Right atrium auricular region (tissue), 2 donors: ENCODE results near the gene MAP2K4. TPM values are rescaled to one million over a fixed set of nuclear protein-coding genes. Genes with fewer than 3 reads are reported as not detected.
A peak's percentile ranks its signal among the peaks of the same experiment; 100 is the strongest.

Experiments
- DNase-seq: peaks from one replicate; pipeline ENCODE4 v3.0.0-alpha.2; 2019; ENCODE audit warnings: low spot score
- H3K27ac ChIP-seq, 2 donors: fragments of 200-600 bp; sonication (generic); 1 replicate in 1 of 2; 2 replicates in 1 of 2; pipeline ENCODE4 v1.5.1; 2016 to 2019
- H3K27me3 ChIP-seq, 2 donors: fragments of 200-600 bp; sonication (generic); one replicate each; pipeline versions ENCODE4 v1.5.1 to v1.6.0; 2017 to 2019
- H3K36me3 ChIP-seq: fragments of 200-600 bp; sonication (generic); one replicate; pipeline ENCODE4 v1.5.1; 2016
- H3K4me1 ChIP-seq, 2 donors: fragments of 200-600 bp; sonication (generic); one replicate each; pipeline versions ENCODE4 v1.5.1 to v1.6.0; 2017 to 2019
- H3K4me3 ChIP-seq, 2 donors: fragments of 200-600 bp; sonication (generic); 1 replicate in 1 of 2; 2 replicates in 1 of 2; pipeline ENCODE4 v1.5.1; 2017 to 2019; ENCODE audit warnings: mild to moderate bottlenecking in 1 of 2, moderate library complexity in 1 of 2
- H3K9me3 ChIP-seq, 2 donors: fragments of 200-600 bp; sonication (generic); one replicate each; pipeline ENCODE4 v1.5.1; 2019
- total RNA-seq, 2 donors: library from RNA; depleted of rRNA; stranded (reverse); fragments of >200 nt; gene quantifications; one replicate each; pipeline ENCODE4 v1.1.0, GENCODE V29; 2016
- TF ChIP-seq, protein P1 (sequence below), 2 donors: fragments of 200-600 bp; sonication (generic); IDR thresholded peaks; one replicate each; pipeline ENCODE4 v1.5.1; 2019; ENCODE audit warnings: antibody characterized with exemption in 2 of 2

Gene MAP2K4
- total RNA-seq, 2 donors from 2014 or later = 19.8 to 25.2 TPM

DNA sequence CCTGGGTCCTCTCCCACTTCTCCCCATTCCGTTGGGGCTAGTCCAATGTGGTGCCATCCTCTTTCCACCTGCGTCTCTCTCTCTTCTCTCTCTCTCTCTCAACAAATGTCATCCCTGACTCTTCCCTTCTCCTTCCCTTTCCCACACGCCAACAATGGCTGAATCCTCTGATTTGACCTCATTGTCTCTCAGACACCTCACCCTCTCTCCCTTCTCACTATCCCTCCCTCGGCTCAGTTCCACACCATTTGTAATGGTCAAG lies 22.8 kb upstream of the MAP2K4 start:
- Histone ChIP-seq H3K27me3 (no peaks in the 10 kb centered on the region), H3K27ac (peak overlapping the region; percentile 90 to 94), H3K36me3 (no peaks in the 10 kb centered on the region), H3K9me3 (no peaks in the 10 kb centered on the region), H3K4me3 (peak overlapping the region; percentile 93 to 95), H3K4me1 (peaks cover 0 to 12% of the 10 kb centered on the region in 2 donors)
- TF ChIP-seq, protein P1, sequence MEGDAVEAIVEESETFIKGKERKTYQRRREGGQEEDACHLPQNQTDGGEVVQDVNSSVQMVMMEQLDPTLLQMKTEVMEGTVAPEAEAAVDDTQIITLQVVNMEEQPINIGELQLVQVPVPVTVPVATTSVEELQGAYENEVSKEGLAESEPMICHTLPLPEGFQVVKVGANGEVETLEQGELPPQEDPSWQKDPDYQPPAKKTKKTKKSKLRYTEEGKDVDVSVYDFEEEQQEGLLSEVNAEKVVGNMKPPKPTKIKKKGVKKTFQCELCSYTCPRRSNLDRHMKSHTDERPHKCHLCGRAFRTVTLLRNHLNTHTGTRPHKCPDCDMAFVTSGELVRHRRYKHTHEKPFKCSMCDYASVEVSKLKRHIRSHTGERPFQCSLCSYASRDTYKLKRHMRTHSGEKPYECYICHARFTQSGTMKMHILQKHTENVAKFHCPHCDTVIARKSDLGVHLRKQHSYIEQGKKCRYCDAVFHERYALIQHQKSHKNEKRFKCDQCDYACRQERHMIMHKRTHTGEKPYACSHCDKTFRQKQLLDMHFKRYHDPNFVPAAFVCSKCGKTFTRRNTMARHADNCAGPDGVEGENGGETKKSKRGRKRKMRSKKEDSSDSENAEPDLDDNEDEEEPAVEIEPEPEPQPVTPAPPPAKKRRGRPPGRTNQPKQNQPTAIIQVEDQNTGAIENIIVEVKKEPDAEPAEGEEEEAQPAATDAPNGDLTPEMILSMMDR (IDR thresholded peaks at IDR 0.05) = no peak
- no peak for DNase-seq

DNA sequence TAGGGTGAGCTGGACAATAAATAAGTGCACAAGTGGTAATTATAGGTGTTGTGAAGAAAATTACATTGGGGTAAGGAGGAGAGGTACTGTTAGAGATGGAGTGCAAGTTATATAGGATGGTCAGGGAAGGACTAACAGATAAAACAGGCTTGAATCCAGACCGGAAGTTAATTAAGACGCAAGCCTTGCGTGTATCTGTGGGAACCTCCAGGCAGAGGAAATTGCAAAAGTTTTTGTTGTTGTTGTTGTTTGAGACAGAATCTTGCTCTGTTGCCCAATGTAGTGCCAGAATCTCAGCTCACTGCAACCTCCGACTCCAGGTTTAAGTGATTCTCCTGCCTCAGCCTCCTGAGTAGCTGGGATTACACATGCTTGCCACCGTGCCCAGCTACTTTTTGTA lies 21.0 kb upstream of the MAP2K4 start:
- TF ChIP-seq, protein P1 (IDR thresholded peaks at IDR 0.05) = no peak
- Histone ChIP-seq H3K36me3 (no peaks in the 10 kb centered on the region), H3K27ac (no peak overlapping the region), H3K9me3 (no peaks in the 10 kb centered on the region), H3K4me1 (peaks cover 0 to 12% of the 10 kb centered on the region in 2 donors), H3K27me3 (no peaks in the 10 kb centered on the region), H3K4me3 (no peak overlapping the region)
- DNase-seq = no peak

DNA sequence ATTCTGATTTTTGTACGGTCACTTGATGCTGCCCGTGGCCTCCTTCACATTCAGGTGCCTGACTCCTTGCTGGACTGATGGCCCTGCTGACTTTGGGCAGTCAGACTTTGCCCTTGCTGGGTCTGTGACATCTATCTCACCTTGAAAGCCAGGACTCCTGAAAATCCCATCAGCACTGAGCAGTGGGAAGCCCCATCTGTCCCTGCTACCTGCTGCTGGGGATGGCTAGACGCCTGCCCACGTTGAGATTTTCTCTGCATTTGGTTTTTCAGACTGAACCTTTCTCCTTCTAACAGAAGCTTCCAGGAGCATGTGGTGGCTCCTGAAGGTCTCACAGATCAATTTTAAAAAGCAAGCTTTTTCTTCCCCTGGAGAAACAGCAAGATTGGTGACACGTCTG lies 13.2 kb upstream of the MAP2K4 start:
- DNase-seq = no peak
- Histone ChIP-seq H3K36me3 (no peaks in the 10 kb centered on the region), H3K4me3 (no peak overlapping the region), H3K4me1 (no peaks in the 10 kb centered on the region), H3K27ac (no peak overlapping the region), H3K27me3 (no peaks in the 10 kb centered on the region), H3K9me3 (no peaks in the 10 kb centered on the region)
- TF ChIP-seq, protein P1 (IDR thresholded peaks at IDR 0.05) = no peak

DNA sequence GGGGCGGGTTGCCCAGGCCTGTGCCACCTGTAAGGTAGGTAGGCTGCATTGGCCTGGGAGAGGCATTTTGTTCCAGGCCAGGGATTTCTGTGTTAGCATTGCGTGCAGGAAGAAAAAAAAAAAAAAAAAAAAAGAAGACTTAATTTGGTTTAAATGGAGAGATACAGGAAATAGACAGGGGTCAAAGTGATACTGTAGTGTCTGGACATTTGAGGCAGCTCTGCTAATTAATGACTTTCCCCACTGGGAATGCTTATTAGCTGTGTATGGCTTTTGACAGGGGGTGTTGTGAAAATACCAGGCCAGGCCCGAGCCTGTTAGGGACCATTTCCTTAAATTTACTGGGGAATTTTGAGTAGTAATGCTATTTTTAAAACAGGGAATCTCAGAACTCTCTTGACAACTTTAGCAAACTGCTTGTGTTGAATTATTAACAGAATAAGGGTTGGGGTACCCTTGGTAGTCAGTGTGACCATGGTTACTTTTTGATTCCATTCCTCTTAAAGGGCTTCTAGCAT lies 1.0 kb downstream of the MAP2K4 start:
- TF ChIP-seq, protein P1 (IDR thresholded peaks at IDR 0.05) = no peak
- H3K27ac ChIP-seq = peak overlapping the region in 1 of 2 donors; percentile 85
- H3K27me3 ChIP-seq = no peaks in the 10 kb centered on the region
- peaks cover 0 to 16% of the 10 kb centered on the region in 2 donors for H3K4me1 ChIP-seq
- no peaks in the 10 kb centered on the region for H3K9me3 ChIP-seq
- H3K36me3 ChIP-seq = no peaks in the 10 kb centered on the region
- H3K4me3 ChIP-seq = peak overlapping the region; percentile 90
- no peak for DNase-seq

DNA sequence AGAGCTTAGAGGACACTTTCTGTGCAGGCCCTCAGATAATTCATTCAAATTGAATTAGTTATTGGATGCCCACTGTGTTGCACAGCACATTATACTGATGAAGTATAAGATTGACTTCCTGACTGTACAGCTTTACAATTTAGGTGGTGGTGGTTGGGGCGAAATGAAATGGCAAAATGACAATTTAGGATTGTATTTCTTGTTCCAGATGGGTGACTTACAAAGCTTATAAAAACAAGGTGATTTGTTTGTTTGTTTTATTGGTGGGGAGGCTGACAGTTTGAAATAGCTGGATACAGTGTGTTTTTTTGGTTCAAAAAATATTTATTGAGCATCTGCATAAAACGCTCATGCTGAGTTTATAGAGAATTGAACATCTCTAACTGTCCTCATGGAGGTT lies 1.6 kb downstream of the MAP2K4 start:
- Histone ChIP-seq H3K4me3 (no peak overlapping the region), H3K27ac (no peak overlapping the region), H3K9me3 (no peaks in the 10 kb centered on the region), H3K36me3 (no peaks in the 10 kb centered on the region), H3K4me1 (peaks cover 0 to 16% of the 10 kb centered on the region in 2 donors), H3K27me3 (no peaks in the 10 kb centered on the region)
- TF ChIP-seq, protein P1 (IDR thresholded peaks at IDR 0.05) = no peak
- DNase-seq = no peak

DNA sequence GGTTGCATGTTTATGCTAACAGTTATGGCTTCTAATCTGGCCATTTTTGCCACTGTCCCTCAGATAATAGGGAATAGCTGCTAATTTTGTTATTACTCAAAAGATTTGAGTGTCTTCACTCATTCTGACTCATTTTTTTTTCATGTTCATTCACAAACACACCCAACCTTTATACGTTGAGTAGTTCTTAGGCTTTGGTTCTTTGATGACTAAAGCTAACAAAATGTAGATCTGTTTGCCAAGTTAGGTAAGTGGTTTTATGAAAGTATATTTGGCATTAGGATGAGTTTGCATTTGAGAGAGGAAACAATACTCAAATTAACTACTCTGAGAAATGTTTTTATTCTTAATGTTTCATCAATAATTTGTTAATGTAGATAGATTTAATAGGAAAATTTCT lies 3.6 kb downstream of the MAP2K4 start:
- Histone ChIP-seq H3K27ac (no peak overlapping the region), H3K4me1 (peaks cover 0 to 16% of the 10 kb centered on the region in 2 donors), H3K4me3 (no peak overlapping the region), H3K36me3 (no peaks in the 10 kb centered on the region), H3K27me3 (no peaks in the 10 kb centered on the region), H3K9me3 (no peaks in the 10 kb centered on the region)
- TF ChIP-seq, protein P1 (IDR thresholded peaks at IDR 0.05) = no peak
- no peak for DNase-seq
